ENCODE data around the gene CAMP. TPM values are rescaled to one million over a fixed set of nuclear protein-coding genes. Genes with fewer than 3 reads are reported as not detected.
A peak's percentile ranks its signal among the peaks of the same experiment; 100 is the strongest.

CAMP gene
- polyA plus RNA-seq, 4 donors: 0.35 to 2.0 TPM; not detected in 2

- FAIRE-seq: no peak
- no peak for DNase-seq
- H3K9me3 ChIP-seq (ENCODE audit: control insufficient read depth in 2 of 2, insufficient read depth in 1 of 2, low read depth in 1 of 2, low read length in 1 of 2): no peaks in the 10 kb centered on the region
- no peaks in the 10 kb centered on the region for H3K36me3 ChIP-seq (ENCODE audit: control insufficient read depth in 3 of 3, insufficient read depth in 2 of 3, low read depth in 1 of 3, low read length in 3 of 3)
- 83 to 92% (median 89%) methylated on average over 4 of the region's 4 CpGs for WGBS, 3 donors
- no peaks in the 10 kb centered on the region for H3K27me3 ChIP-seq (ENCODE audit: control insufficient read depth in 3 of 3, insufficient read depth in 3 of 3, low read length in 3 of 3)
- H3K4me3 ChIP-seq (ENCODE audit: low read depth in 1 of 3, low read length in 3 of 3): no peak overlapping the region
- H3K27ac ChIP-seq (ENCODE audit: low read depth in 1 of 3, low read length in 2 of 3): no peak overlapping the region
- no peaks in the 10 kb centered on the region for H3K4me1 ChIP-seq (ENCODE audit: control insufficient read depth in 3 of 3, insufficient read depth in 2 of 3, low read depth in 1 of 3, low read length in 2 of 3)
Measured at GRCh38 chr3:48217449-48217848, 5.8 kb upstream of the CAMP start.

GRCh38 chr3:48218537-48218936 is 4.8 kb upstream of the CAMP start:
- Histone ChIP-seq H3K27me3 (ENCODE audit: control insufficient read depth in 3 of 3, insufficient read depth in 3 of 3, low read length in 3 of 3) (no peaks in the 10 kb centered on the region), H3K4me3 (ENCODE audit: low read depth in 1 of 3, low read length in 3 of 3) (no peak overlapping the region), H3K4me1 (ENCODE audit: control insufficient read depth in 3 of 3, insufficient read depth in 2 of 3, low read depth in 1 of 3, low read length in 2 of 3) (no peaks in the 10 kb centered on the region), H3K9me3 (ENCODE audit: control insufficient read depth in 2 of 2, insufficient read depth in 1 of 2, low read depth in 1 of 2, low read length in 1 of 2) (no peaks in the 10 kb centered on the region), H3K27ac (ENCODE audit: low read depth in 1 of 3, low read length in 2 of 3) (no peak overlapping the region), H3K36me3 (ENCODE audit: control insufficient read depth in 3 of 3, insufficient read depth in 2 of 3, low read depth in 1 of 3, low read length in 3 of 3) (no peaks in the 10 kb centered on the region)
- FAIRE-seq (no peak), DNase-seq (no peak)
- WGBS, 3 donors: 89 to 92% (median 90%) methylated on average over 5 of the region's 5 CpGs

GRCh38 chr3:48219543-48219942 is 3.8 kb upstream of the CAMP start:
- DNase-seq (no peak), FAIRE-seq (no peak)
- 76 to 82% (median 80%) methylated on average over 3 of the region's 3 CpGs for WGBS, 3 donors
- H3K4me1 ChIP-seq (ENCODE audit: control insufficient read depth in 3 of 3, insufficient read depth in 2 of 3, low read depth in 1 of 3, low read length in 2 of 3): no peaks in the 10 kb centered on the region
- H3K27ac ChIP-seq (ENCODE audit: low read depth in 1 of 3, low read length in 2 of 3): no peak overlapping the region
- H3K4me3 ChIP-seq (ENCODE audit: low read depth in 1 of 3, low read length in 3 of 3): no peak overlapping the region
- H3K27me3 ChIP-seq (ENCODE audit: control insufficient read depth in 3 of 3, insufficient read depth in 3 of 3, low read length in 3 of 3): no peaks in the 10 kb centered on the region
- H3K36me3 ChIP-seq (ENCODE audit: control insufficient read depth in 3 of 3, insufficient read depth in 2 of 3, low read depth in 1 of 3, low read length in 3 of 3): no peaks in the 10 kb centered on the region
- H3K9me3 ChIP-seq (ENCODE audit: control insufficient read depth in 2 of 2, insufficient read depth in 1 of 2, low read depth in 1 of 2, low read length in 1 of 2): no peaks in the 10 kb centered on the region

- Histone ChIP-seq H3K36me3 (ENCODE audit: control insufficient read depth in 3 of 3, insufficient read depth in 2 of 3, low read depth in 1 of 3, low read length in 3 of 3) (no peaks in the 10 kb centered on the region), H3K27me3 (ENCODE audit: control insufficient read depth in 3 of 3, insufficient read depth in 3 of 3, low read length in 3 of 3) (no peaks in the 10 kb centered on the region), H3K9me3 (ENCODE audit: control insufficient read depth in 2 of 2, insufficient read depth in 1 of 2, low read depth in 1 of 2, low read length in 1 of 2) (no peaks in the 10 kb centered on the region), H3K4me1 (ENCODE audit: control insufficient read depth in 3 of 3, insufficient read depth in 2 of 3, low read depth in 1 of 3, low read length in 2 of 3) (no peaks in the 10 kb centered on the region), H3K4me3 (ENCODE audit: low read depth in 1 of 3, low read length in 3 of 3) (no peak overlapping the region), H3K27ac (ENCODE audit: low read depth in 1 of 3, low read length in 2 of 3) (no peak overlapping the region)
- 81 to 84% (median 82%) methylated on average over 9 of the region's 9 CpGs for WGBS, 3 donors
- FAIRE-seq (no peak), DNase-seq (no peak)
Measured at GRCh38 chr3:48220746-48221145, 2.5 kb upstream of the CAMP start.

- 67 to 82% (median 72%) methylated on average over 3 of the region's 3 CpGs for WGBS, 3 donors
- Histone ChIP-seq H3K27me3 (ENCODE audit: control insufficient read depth in 3 of 3, insufficient read depth in 3 of 3, low read length in 3 of 3) (no peaks in the 10 kb centered on the region), H3K4me3 (ENCODE audit: low read depth in 1 of 3, low read length in 3 of 3) (no peak overlapping the region), H3K36me3 (ENCODE audit: control insufficient read depth in 3 of 3, insufficient read depth in 2 of 3, low read depth in 1 of 3, low read length in 3 of 3) (no peaks in the 10 kb centered on the region), H3K9me3 (ENCODE audit: control insufficient read depth in 2 of 2, insufficient read depth in 1 of 2, low read depth in 1 of 2, low read length in 1 of 2) (no peaks in the 10 kb centered on the region), H3K4me1 (ENCODE audit: control insufficient read depth in 3 of 3, insufficient read depth in 2 of 3, low read depth in 1 of 3, low read length in 2 of 3) (no peaks in the 10 kb centered on the region), H3K27ac (ENCODE audit: low read depth in 1 of 3, low read length in 2 of 3) (no peak overlapping the region)
- DNase-seq (no peak), FAIRE-seq (no peak)
Measured at GRCh38 chr3:48225587-48225986, 2.3 kb downstream of the CAMP start.

- Histone ChIP-seq H3K4me3 (ENCODE audit: low read depth in 1 of 3, low read length in 3 of 3) (no peak overlapping the region), H3K4me1 (ENCODE audit: control insufficient read depth in 3 of 3, insufficient read depth in 2 of 3, low read depth in 1 of 3, low read length in 2 of 3) (no peaks in the 10 kb centered on the region), H3K27me3 (ENCODE audit: control insufficient read depth in 3 of 3, insufficient read depth in 3 of 3, low read length in 3 of 3) (no peaks in the 10 kb centered on the region), H3K27ac (ENCODE audit: low read depth in 1 of 3, low read length in 2 of 3) (no peak overlapping the region), H3K9me3 (ENCODE audit: control insufficient read depth in 2 of 2, insufficient read depth in 1 of 2, low read depth in 1 of 2, low read length in 1 of 2) (no peaks in the 10 kb centered on the region), H3K36me3 (ENCODE audit: control insufficient read depth in 3 of 3, insufficient read depth in 2 of 3, low read depth in 1 of 3, low read length in 3 of 3) (no peaks in the 10 kb centered on the region)
- FAIRE-seq (no peak), DNase-seq (no peak)
- WGBS, 3 donors: 27 to 54% (median 31%) methylated on average over 3 of the region's 3 CpGs
Measured at GRCh38 chr3:48226939-48227338, 3.6 kb downstream of the CAMP start.

- peak in 1 of 2 donors; percentile 16 for DNase-seq
- WGBS, 3 donors: 21 to 56% (median 47%) methylated on average over 4 of the region's 4 CpGs
- no peak for FAIRE-seq
- Histone ChIP-seq H3K36me3 (ENCODE audit: control insufficient read depth in 3 of 3, insufficient read depth in 2 of 3, low read depth in 1 of 3, low read length in 3 of 3) (no peaks in the 10 kb centered on the region), H3K27ac (ENCODE audit: low read depth in 1 of 3, low read length in 2 of 3) (no peak overlapping the region), H3K4me3 (ENCODE audit: low read depth in 1 of 3, low read length in 3 of 3) (no peak overlapping the region), H3K27me3 (ENCODE audit: control insufficient read depth in 3 of 3, insufficient read depth in 3 of 3, low read length in 3 of 3) (no peaks in the 10 kb centered on the region), H3K9me3 (ENCODE audit: control insufficient read depth in 2 of 2, insufficient read depth in 1 of 2, low read depth in 1 of 2, low read length in 1 of 2) (no peaks in the 10 kb centered on the region), H3K4me1 (ENCODE audit: control insufficient read depth in 3 of 3, insufficient read depth in 2 of 3, low read depth in 1 of 3, low read length in 2 of 3) (peaks cover 0 to 6% (median 0%) of the 10 kb centered on the region in 3 donors)
Measured at GRCh38 chr3:48232232-48232631, 8.9 kb downstream of the CAMP start.

GRCh38 chr3:48232734-48233133 is 9.4 kb downstream of the CAMP start:
- Histone ChIP-seq H3K4me3 (ENCODE audit: low read depth in 1 of 3, low read length in 3 of 3) (no peak overlapping the region), H3K27me3 (ENCODE audit: control insufficient read depth in 3 of 3, insufficient read depth in 3 of 3, low read length in 3 of 3) (no peaks in the 10 kb centered on the region), H3K36me3 (ENCODE audit: control insufficient read depth in 3 of 3, insufficient read depth in 2 of 3, low read depth in 1 of 3, low read length in 3 of 3) (no peaks in the 10 kb centered on the region), H3K27ac (ENCODE audit: low read depth in 1 of 3, low read length in 2 of 3) (no peak overlapping the region), H3K9me3 (ENCODE audit: control insufficient read depth in 2 of 2, insufficient read depth in 1 of 2, low read depth in 1 of 2, low read length in 1 of 2) (no peaks in the 10 kb centered on the region), H3K4me1 (ENCODE audit: control insufficient read depth in 3 of 3, insufficient read depth in 2 of 3, low read depth in 1 of 3, low read length in 2 of 3) (peaks cover 0 to 6% (median 0%) of the 10 kb centered on the region in 3 donors)
- 34 to 76% (median 57%) methylated on average over 6 of the region's 6 CpGs for WGBS, 3 donors
- FAIRE-seq (no peak), DNase-seq (peak; percentile 22 to 52)

GRCh38 chr3:48233542-48233941 is 10.2 kb downstream of the CAMP start:
- Histone ChIP-seq H3K27me3 (ENCODE audit: control insufficient read depth in 3 of 3, insufficient read depth in 3 of 3, low read length in 3 of 3) (no peaks in the 10 kb centered on the region), H3K9me3 (ENCODE audit: control insufficient read depth in 2 of 2, insufficient read depth in 1 of 2, low read depth in 1 of 2, low read length in 1 of 2) (no peaks in the 10 kb centered on the region), H3K4me3 (ENCODE audit: low read depth in 1 of 3, low read length in 3 of 3) (no peak overlapping the region), H3K27ac (ENCODE audit: low read depth in 1 of 3, low read length in 2 of 3) (no peak overlapping the region), H3K4me1 (ENCODE audit: control insufficient read depth in 3 of 3, insufficient read depth in 2 of 3, low read depth in 1 of 3, low read length in 2 of 3) (peaks cover 0 to 6% (median 0%) of the 10 kb centered on the region in 3 donors), H3K36me3 (ENCODE audit: control insufficient read depth in 3 of 3, insufficient read depth in 2 of 3, low read depth in 1 of 3, low read length in 3 of 3) (no peaks in the 10 kb centered on the region)
- 62 to 81% (median 66%) methylated on average over 2 of the region's 2 CpGs for WGBS, 3 donors
- FAIRE-seq: no peak
- no peak for DNase-seq
